Activated gamma-delta T cell treated with anti-CD3 and anti-CD28 coated beads, Interleukin-2, amount 50 U/mL, for 16 hours (primary cell): ENCODE measurements around the gene ABI2.
"Not testable (repeated sequence)": the region's sequence is repeated elsewhere in the genome, so short reads cannot be mapped to it uniquely, and the experiment has no call there.

Experiments used
- DNase-seq: peaks from one replicate; pipeline ENCODE4 v3.0.0-alpha.2; 2020; ENCODE audit warnings: low read depth

Gene ABI2

DNA sequence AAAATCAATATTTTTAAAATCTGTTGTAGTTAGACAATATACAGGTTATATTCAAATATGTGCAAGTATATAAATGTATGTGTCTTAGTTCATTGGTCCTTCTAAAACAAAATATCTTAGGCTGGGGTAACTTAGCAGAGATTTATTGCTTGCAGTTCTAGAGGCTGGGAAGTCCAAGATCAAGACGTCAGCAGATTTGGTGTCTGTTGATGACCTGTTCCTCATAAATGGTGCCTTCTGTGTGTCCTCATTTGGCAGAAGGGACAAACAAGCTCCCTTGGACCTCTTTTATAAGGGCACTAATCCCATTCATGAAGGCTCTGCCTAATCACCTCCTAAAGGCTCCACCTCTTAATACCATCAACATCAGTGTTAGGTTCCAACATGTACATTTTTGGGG lies 31.3 kb downstream of the ABI2 start:
- DNase-seq, result no peak

DNA sequence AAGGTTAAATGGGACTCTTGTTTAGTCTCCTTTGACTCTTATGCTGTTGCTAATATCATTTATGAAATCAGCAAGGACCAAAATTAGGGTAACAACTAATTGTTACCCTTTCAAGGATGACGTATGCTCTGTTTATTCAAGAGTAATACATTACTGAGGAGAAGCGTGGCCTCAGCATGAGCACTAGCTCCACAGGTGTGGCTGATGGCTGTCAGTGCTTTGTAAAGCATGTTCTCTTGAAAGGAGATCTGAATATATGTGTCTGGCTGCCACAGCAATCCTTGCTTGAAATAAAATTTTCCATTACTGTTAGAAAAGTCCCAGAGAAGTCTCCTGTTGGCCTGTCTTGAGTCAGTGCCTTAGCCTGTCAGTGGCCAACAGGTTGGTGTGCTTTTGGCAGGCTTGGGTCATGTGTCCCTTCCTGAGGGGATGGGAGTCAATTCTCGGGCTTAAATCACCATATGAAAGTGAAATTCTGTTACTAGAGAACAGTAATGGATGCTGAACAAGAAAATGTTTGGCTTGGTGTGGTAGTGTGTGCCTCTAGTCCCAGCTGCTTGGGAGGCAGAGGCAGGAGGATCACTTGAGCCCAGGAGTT lies 32.7 kb downstream of the ABI2 start:
- no peak for DNase-seq

DNA sequence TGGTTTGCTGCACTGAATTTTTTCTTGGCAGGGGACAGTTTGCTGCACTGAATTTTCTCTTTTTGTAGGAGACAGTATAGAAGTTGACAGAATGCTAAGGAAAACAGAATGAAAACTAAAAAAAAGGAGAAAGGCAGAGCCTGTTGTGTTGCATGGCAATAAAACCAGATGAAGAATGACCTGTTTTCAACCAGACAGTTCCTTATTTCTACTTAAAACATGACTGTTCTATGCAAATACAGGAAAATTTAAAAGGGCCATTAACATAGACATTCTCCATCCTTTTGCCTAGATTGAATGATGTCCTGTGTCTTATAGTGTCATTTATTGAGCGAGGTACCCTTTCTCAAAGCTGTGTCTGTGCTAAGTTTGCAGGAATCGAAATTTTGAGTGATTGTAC lies 33.3 kb downstream of the ABI2 start:
- DNase-seq, result no peak

DNA sequence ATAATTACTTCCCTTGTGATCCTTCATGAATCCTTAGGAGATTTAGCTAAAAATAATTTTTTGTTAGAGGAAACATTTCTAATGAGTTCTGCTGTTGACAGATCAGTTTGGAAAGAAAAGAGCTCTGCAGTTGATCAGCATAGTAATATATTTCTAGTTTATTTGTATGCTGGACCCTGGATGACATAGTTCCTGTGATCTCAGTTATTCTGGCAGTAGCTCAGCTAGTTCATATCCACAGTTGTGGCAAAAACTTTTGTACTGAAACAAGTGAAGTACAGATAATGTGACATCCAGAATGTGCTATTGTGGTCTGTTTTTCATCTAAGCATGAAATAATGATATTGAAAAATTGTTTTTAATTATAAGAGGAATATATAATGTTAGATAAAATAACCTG lies 33.7 kb downstream of the ABI2 start:
- no peak for DNase-seq

DNA sequence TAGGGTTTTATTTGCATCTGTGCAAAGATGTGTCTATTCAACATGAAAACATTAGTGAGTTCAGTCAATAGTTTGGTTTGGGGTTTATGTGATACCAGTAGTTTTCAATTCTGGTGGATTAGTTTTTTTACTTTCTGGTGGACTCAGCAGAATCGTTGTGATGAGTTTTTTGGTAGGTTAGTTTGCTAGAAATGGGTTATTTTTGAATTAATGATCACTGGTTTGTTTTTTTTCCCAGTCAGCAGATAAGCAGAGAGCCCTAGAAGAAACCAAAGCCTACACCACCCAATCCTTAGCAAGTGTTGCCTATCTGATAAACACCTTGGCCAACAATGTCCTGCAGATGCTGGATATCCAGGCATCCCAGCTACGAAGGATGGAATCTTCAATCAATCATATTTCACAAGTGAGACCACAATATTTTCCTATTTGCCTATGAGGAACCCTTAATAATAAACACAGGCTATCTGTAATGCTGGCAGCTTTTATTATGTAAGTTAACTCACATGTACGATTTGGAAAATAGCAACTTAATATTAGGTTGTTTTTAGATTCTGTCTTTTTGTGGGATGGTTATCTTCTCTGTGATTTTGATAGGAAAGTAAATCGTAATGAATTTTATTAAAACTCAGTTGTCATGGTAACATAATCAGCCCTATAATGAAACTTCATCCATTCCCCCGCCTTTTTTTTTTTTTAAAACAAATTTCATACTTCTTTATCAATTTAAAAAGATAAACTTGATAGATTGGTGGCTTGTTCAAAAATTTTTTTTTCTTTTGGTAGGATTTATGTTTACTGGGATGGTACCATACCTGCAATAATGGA lies 38.7 kb downstream of the ABI2 start:
- DNase-seq, result no peak

DNA sequence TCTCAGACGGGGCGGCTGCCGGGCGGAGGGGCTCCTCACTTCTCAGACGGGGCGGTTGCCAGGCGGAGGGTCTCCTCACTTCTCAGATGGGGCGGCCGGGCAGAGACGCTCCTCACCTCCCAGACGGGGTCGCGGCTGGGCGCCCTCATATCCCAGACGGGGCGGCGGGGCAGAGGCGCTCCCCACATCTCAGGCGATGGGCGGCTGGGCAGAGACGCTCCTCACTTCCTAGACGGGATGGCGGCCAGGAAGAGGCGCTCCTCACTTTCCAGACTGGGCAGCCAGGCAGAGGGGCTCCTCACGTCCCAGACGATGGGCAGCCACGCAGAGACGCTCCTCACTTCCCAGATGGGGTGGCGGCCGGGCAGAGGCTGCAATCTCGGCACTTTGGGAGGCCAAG lies 44.5 kb downstream of the ABI2 start:
- DNase-seq, result not testable (repeated sequence)

DNA sequence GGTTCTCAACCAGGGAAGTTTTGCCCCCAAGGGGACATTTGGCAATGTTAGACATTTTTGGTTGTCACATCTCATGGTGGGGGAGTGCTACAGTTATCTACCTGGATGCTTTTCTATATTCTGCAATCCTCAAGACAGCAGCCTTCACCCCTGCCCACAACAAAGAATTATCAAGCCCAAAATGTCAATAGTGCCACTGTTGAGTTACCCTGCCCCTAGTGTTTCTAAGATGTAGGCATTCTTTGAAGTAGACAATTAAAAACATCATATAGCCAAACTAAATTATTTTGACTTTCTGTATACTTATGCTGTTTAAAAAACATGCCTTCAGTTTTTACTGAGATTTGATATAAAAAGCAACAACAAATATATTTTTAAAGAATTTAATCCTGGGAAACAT lies 48.0 kb downstream of the ABI2 start:
- DNase-seq, result no peak

DNA sequence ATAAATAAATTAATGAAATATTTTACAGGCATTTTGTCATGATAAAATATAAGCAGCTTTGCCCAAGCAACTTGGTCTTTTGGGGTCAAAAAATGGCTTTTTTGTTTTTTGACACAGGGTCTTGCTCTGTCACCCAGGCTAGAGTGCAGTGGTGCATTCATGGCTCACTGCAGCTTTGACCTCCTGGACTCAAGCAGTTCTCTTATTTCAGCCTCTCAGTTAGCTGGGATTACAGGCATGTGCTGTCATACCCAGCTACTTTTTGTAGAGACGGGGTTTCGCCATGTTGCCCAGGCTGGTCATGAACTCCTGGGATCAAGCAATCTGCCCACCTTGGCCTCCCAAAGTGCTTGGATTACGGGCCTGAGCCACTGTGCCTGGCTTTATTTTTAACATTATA lies 51.0 kb downstream of the ABI2 start:
- no peak for DNase-seq

DNA sequence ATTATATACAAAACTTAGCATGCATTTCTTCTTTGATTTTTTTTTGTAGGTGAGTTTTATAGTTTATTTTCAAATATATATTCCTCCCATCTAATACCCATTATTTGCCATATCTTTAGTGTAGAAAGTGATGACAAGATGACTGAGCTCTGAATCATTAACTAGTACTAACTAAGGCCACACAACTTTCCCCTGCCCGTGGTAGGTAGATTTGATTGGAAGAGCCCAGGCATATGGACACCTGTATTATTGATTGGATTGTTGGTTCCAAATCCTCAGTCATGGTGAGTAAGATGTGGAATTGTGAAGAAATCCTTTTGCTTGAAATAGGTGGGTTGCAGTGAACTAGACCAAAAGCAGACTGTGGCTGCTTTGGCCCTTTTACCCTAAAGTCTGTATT lies 54.8 kb downstream of the ABI2 start:
- no peak for DNase-seq

DNA sequence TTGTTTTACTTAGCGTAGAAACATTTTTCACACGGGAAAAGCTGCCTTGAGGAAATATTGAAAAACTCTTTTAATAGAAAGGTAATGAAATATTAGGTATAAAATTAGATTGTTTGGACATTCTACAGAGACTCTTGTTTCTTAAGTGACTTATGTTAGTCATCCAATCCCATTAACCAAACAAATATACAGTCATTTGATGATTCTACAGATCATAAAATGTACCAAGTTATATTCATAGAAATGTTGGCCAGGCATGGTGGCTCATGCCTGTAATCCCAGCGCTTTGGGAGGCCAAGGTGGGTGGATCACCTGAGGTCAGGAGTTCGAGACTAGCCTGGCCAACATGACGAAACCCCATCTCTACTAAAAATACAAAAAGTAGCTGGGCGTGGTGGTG lies 60.0 kb downstream of the ABI2 start:
- DNase-seq, result not testable (repeated sequence)

DNA sequence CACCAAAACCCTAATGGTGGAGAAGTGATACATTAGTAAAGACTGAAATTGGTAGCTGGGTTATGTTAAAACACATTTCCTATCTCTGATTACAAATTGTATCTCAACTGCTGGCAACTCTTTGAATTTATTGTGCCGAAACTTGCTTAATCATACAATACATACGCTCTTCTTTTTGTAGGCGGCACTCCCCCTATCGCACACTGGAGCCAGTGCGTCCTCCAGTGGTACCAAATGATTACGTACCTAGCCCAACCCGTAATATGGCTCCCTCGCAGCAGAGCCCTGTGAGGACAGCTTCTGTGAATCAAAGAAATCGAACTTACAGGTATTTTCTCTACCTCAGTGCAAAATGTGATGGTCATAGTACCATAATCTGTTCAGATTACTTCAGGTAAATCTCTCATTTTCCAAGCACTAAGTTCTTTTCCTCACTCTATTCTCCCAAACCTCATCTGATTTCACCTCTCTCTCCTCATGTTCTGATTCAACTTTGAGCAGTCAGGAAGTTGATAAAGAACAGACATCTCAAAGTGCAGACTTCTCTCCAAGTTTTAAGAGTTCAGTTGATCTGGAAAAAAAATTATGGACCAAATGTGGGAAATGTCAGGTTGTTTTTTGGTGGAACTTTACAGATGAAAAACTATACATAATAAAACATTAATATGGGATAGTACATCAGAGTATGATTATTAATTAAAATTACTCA lies 66.5 kb downstream of the ABI2 start:
- DNase-seq, result no peak

DNA sequence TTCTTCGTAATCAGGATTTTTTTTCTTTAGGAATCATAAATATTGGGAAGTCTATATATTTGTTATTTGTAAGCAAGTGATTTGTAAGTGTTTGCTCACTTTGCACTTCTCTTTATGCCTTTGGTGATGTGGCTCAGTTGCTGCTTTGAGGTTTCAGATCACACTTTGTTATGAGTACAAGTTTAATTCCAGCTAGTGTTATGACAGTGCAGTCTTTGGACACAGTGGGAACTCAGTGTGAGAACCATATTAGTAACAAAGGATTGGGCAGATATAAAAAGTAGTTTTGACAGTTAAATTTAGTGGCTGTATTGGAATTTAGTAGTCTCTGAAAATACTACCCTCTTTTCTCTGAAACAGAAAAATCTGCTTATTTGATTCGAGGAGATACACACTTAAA lies 67.7 kb downstream of the ABI2 start:
- no peak for DNase-seq

DNA sequence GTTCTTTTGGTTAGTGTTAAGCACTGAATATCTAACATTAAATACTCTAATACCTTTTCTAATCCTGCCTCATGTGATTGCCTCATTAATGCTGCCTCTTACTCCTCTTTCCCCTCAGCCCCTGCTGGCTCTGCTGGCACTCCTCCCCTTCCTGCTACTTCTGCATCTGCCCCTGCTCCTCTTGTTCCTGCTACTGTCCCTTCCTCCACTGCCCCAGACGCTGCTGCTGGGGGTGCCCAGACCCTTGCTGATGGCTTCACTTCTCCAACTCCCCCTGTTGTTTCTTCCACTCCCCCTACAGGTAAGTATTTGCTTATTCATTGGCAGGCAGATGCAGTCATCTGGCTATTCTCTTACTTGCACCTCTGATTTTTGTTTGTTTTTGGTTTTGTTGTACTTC lies 68.5 kb downstream of the ABI2 start:
- DNase-seq, result no peak

DNA sequence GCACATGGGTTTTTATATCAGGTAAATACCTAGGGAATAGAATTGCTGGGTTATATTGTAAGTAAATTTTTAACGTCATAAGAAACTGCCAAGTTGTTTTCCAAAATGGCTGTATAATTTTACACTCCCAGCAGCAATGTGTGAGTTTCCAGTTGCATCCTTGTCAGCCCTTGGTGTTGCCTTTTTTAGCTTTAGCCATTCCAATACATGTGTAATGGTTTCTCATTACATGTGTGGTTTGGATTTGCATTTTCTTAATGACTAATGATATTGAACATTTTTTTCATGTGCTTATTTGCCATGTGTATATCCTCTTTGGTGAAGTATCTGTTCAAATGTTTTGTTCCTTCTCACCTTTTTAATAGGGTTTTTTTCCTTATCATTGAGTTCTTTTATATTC lies 70.8 kb downstream of the ABI2 start:
- DNase-seq, result no peak

DNA sequence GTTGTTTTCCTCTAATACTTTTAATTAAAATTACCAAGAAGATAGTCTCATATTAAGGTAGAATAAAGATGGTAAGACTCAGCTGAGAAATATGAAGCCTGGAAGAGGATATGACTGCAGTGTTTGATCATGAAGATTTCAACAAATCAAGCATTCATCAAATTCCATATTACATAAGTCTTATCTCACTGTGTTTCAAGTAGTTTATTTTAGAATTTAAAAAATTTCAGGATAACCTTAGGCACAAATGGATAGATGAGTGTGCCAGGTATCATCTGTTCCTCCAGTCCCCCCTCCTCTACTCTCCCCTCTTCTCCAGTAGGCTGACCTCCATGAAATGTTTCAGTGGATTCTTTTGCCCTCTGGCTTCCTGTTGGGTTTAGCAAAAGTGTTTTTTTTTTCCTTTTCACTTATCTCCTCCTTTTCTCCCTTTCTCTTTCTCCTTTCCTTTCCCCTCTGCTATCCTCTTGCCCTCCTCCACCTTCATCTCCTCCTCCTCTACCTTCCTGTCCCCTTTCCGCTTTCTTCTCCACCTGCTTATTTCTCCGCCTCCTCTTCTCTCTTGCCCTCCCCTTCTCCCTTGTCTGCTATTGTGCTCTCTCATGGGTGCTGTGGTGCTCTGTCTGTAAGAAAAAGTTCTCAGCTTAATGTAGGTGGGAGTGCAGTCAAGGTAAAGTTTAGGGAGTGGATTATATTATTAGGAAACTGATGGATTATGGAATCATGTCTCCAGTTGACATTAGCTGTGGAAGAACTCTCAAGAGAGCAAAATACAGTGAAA lies 72.8 kb downstream of the ABI2 start:
- no peak for DNase-seq

DNA sequence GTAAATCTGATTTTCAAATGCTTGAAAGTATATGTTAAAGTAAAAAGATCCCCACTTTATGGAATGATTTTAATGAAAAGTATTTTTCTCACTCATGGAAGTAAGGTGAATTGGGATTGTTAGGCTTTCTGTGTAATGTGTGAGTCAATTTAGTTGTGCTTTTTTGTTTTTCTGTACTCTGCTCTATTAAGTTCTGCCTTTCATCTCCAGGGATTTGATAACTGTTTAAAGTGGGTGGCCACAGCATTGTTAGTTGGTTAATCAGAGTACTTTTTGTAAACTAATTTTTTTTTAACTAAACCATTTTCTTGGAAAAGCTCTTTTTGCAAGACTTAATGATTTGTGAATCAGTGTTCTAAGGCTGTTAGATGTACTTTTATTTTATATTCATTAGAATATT lies 76.8 kb downstream of the ABI2 start:
- no peak for DNase-seq

DNA sequence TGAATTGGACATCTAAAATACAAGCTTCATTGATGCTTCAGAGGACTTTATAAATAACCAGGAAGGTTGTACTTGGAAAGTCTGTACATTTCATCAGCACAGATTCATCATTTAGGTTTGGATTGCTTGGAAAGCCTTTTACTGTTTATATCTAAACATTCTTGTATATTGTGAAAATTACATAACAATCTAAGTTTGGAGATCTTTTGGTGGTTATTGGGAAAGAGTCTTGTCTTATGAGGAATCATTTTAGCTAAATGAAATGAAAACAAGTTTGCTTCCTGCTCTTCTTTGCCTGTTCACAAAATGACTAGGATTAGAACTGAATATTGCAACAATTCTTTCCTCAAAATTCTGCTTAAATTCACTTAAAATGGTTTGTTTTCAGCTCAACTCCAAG lies 79.3 kb downstream of the ABI2 start:
- no peak for DNase-seq

DNA sequence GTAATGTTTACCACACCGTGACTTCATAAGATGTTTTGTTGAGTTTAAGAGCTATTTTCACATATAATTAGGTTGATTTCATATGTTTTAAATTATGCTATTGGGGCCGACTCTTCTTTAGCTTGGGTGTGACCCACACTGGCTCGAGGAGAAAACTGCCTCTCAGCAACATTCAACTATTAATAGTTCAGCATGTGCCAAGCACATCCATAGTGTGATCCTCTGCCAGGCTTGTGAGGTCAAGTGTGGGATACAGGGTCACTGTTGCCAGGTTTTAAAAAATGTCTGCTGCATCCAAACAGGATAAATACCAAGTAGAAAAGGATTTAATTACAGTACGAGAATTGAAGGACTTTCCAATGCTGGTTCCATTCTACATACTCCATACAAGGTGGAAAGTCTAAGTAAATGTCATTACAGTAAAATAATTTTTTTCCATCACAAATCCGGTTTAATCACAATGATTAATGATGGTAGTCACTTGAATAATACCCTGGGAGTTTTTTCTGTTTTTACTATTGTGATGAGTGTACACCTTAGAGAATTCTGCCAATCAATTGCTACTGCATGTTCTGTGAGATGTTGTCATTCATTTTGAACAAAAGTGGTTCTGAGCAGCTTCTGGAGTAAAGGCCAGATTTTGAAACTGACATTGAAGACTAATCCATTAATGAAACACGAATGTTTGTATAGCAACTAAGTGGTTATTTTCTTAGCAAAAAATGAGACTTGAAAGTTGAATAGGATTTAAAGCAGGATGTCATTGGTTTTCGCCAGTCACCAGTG lies 84.5 kb downstream of the ABI2 start:
- DNase-seq, result no peak

DNA sequence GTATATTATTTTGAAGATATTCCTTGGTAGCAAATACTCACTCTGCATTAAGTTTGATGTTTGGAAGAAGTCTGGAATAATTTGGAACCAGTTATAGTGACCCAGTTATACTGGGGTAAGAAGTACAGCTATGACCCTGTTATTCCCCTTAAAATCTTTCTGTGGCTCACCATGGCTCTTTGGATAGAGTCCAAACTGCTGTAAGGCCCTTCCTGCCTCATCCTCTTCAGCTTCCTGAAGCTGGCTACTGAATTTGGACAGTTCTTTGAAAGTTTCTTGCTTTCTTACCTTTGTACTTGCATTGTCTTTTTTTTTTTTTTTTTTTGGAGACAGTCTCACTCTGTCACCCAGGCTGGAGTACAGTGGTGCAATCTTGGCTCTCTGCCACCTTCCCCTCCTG lies 85.6 kb downstream of the ABI2 start:
- DNase-seq, result no peak

DNA sequence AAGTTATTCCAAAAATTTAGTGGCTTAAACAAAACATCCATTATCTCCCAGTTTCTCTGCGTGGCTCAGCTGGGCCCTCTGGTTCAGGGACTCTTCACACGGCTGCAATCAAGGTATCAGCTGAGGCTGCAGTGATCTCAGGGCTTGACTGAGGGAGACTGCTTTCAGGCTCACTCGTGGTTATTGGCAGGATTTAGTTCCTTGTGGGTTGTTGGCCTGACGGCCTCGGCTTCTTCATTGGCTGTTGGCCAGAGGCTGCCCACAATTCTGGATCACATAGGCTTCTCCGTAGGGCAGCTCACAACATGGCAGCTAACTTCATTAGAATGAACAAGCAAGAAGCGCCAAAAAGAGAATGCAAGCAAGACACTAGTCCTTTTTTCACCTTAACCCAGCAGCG lies 90.1 kb downstream of the ABI2 start:
- no peak for DNase-seq

DNA sequence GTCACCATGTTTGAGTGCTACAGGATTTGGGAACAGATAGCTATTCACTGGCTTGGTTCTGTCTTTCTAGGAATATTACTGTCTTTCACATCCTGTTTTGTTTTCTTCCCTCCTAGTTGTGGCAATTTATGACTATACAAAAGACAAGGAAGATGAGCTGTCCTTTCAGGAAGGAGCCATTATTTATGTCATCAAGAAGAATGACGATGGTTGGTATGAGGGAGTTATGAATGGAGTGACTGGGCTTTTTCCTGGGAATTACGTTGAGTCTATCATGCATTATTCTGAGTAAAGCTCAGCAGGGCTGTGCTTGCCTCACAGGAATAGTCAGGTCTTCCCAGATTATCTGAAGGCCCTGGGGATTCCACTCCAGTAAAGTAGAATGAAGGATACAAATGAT lies 98.9 kb downstream of the ABI2 start:
- DNase-seq, result no peak

DNA sequence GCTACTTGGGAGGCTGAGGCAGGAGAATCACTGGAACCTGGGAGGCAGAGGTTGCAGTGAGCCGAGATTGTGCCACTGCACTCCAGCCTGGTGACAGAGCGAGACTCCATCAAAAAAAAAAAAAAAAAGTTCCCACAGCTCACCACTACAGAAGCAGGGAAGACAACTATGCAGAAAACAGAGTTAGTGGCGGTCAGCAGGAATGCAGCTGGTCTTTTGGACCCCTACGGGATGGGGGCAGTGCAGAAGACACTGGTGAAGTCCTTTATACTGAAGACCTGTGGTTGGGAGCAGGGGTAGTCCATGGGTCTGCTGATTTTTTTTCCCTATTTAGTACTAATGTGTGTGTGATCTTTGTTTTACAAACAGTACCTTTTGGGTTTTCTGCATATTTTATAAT lies 101.4 kb downstream of the ABI2 start:
- not testable (repeated sequence) for DNase-seq
